Measurements from ENCODE around the gene TUNAR. TPM values are rescaled to one million over a fixed set of nuclear protein-coding genes. Genes with fewer than 3 reads are reported as not detected.

The TUNAR gene
- polyA plus RNA-seq, 1 donor from 2014 or later: 33.2 TPM

DNA sequence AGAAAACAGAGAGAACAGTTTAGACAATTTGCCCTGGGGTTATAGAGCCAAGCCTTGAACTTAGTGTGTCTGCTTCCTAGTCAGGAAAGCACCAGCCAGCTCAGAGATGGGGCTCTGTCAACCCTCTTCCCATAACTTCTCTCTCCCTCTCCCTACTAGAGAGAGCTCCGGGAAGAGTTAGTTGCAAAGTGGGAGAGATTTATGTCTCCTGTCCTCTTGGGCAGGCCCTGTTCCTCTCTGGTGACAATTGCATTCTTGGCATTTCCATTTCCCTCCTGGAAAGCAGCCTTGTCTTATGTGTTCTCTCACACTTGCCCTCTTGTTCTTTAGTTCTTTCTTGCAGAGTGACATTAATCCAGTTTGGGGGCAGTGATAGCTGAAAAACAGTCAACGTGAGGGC, 42.1 kb upstream of the TUNAR start:
- Histone ChIP-seq H3K9ac (ENCODE audit: low read length) (no peak overlapping the region), H3F3A (ENCODE audit: insufficient read depth, low read length, poor library complexity, severe bottlenecking) (no peaks in the 10 kb centered on the region), H3K9me3 (ENCODE audit: low read length) (no peaks in the 10 kb centered on the region), H3K79me2 (replicated peaks; ENCODE audit: insufficient read depth, low read length) (no peaks in the 10 kb centered on the region), H2AFZ (ENCODE audit: low read depth, low read length) (no peak overlapping the region), H4K20me1 (ENCODE audit: insufficient read depth) (no peaks in the 10 kb centered on the region), H3K4me2 (ENCODE audit: low read length) (no peak overlapping the region), H3K9me2 (ENCODE audit: insufficient read depth, low read length) (no peaks in the 10 kb centered on the region), H3K4me3 (ENCODE audit: low read length) (no peak overlapping the region), H3K36me3 (ENCODE audit: insufficient read depth, low read length) (no peaks in the 10 kb centered on the region), H3K27ac (ENCODE audit: low read length) (no peak overlapping the region), H3K27me3 (ENCODE audit: insufficient read depth, low read depth, low read length) (no peaks in the 10 kb centered on the region)
- no peak for TF ChIP-seq TAF1 (IDR thresholded peaks at IDR 0.05; ENCODE audit: low read depth)
- no peak for TF ChIP-seq REST (IDR thresholded peaks at IDR 0.05; ENCODE audit: borderline replicate concordance)
- TF ChIP-seq CTCF (IDR thresholded peaks at IDR 0.05; ENCODE audit: poor library complexity, severe bottlenecking): no peak
- TF ChIP-seq SMC3 (conservative IDR thresholded peaks at IDR 0.05; ENCODE audit: poor library complexity): no peak
- TF ChIP-seq MXI1 (conservative IDR thresholded peaks at IDR 0.05; ENCODE audit: poor library complexity, severe bottlenecking): no peak
- no peak for TF ChIP-seq EP300 (conservative IDR thresholded peaks at IDR 0.05; ENCODE audit: poor library complexity, severe bottlenecking)
- no peak for TF ChIP-seq EZH2 (IDR thresholded peaks at IDR 0.05; ENCODE audit: borderline replicate concordance, insufficient read depth, low read length, poor library complexity, severe bottlenecking)
- TF ChIP-seq POLR2AphosphoS5 (IDR thresholded peaks at IDR 0.05): no peak
- TF ChIP-seq RAD21 (conservative IDR thresholded peaks at IDR 0.05): no peak

GRCh38 chr14:95835121-95835730, 41.4 kb upstream of the TUNAR start:
- H3K27me3 ChIP-seq (ENCODE audit: insufficient read depth, low read depth, low read length): no peaks in the 10 kb centered on the region
- H4K20me1 ChIP-seq (ENCODE audit: insufficient read depth): no peaks in the 10 kb centered on the region
- H3K9me2 ChIP-seq (ENCODE audit: insufficient read depth, low read length): no peaks in the 10 kb centered on the region
- H3F3A ChIP-seq (ENCODE audit: insufficient read depth, low read length, poor library complexity, severe bottlenecking): no peaks in the 10 kb centered on the region
- H3K9me3 ChIP-seq (ENCODE audit: low read length): no peaks in the 10 kb centered on the region
- no peak overlapping the region for H3K27ac ChIP-seq (ENCODE audit: low read length)
- no peak overlapping the region for H3K4me3 ChIP-seq (ENCODE audit: low read length)
- H2AFZ ChIP-seq (ENCODE audit: low read depth, low read length): no peak overlapping the region
- TF ChIP-seq RAD21 (conservative IDR thresholded peaks at IDR 0.05) (no peak), REST (IDR thresholded peaks at IDR 0.05; ENCODE audit: borderline replicate concordance) (no peak), MXI1 (conservative IDR thresholded peaks at IDR 0.05; ENCODE audit: poor library complexity, severe bottlenecking) (no peak), CTCF (IDR thresholded peaks at IDR 0.05; ENCODE audit: poor library complexity, severe bottlenecking) (no peak), EP300 (conservative IDR thresholded peaks at IDR 0.05; ENCODE audit: poor library complexity, severe bottlenecking) (no peak), TAF1 (IDR thresholded peaks at IDR 0.05; ENCODE audit: low read depth) (no peak), EZH2 (IDR thresholded peaks at IDR 0.05; ENCODE audit: borderline replicate concordance, insufficient read depth, low read length, poor library complexity, severe bottlenecking) (no peak), POLR2AphosphoS5 (IDR thresholded peaks at IDR 0.05) (no peak), SMC3 (conservative IDR thresholded peaks at IDR 0.05; ENCODE audit: poor library complexity) (no peak)
- H3K36me3 ChIP-seq (ENCODE audit: insufficient read depth, low read length): no peaks in the 10 kb centered on the region
- no peaks in the 10 kb centered on the region for H3K79me2 ChIP-seq (replicated peaks; ENCODE audit: insufficient read depth, low read length)
- no peak overlapping the region for H3K9ac ChIP-seq (ENCODE audit: low read length)
- no peak overlapping the region for H3K4me2 ChIP-seq (ENCODE audit: low read length)
